H1 (cell line): ENCODE measurements around the gene RRAS. TPM values are rescaled to one million over a fixed set of nuclear protein-coding genes. Genes with fewer than 3 reads are reported as not detected.

Experiments
- CTCF ChIA-PET: fragments of 300-600 bp; sonication (Branson Sonifier 250); formaldehyde crosslinking; loops from one replicate; lab custom pipeline; 2021; ENCODE audit not compliant: partially characterized antibody; lab: Charles Lee
- POLR2A ChIA-PET: fragments of 300-600 bp; sonication (Branson Sonifier 250); formaldehyde crosslinking; loops from one replicate; lab custom pipeline; 2021; ENCODE audit warnings: inconsistent platforms; ENCODE audit not compliant: partially characterized antibody; lab: Charles Lee
- DNase-seq, 2 experiments: peaks; one replicate each; pipeline versions ENCODE4 v3.0.0 to v3.0.0-alpha.2; 2010 to 2022; ENCODE audit warnings: low spot score in 2 of 2, low read depth in 1 of 2, mixed read lengths in 1 of 2
- FAIRE-seq: peaks from 2 replicates; lab custom pipeline; 2011; peaks lifted over from hg19 to GRCh38; lab: Jason Lieb, UNC
- H2AFZ ChIP-seq: 2 replicates; pipeline ENCODE4 v1.8.1; 2012; ENCODE audit warnings: low read length, inconsistent platforms
- H2AK5ac ChIP-seq: 2 replicates; pipeline ENCODE4 v1.6.1; 2013; ENCODE audit warnings: low read depth, low read length
- H2BK120ac ChIP-seq: replicated peaks from 2 replicates; pipeline ENCODE3; 2013; ENCODE audit warnings: low read depth, low read length, inconsistent platforms
- H2BK12ac ChIP-seq: 2 replicates; pipeline ENCODE4 v1.6.1; 2013; ENCODE audit warnings: low read depth, low read length
- H2BK15ac ChIP-seq: 2 replicates; pipeline ENCODE4 v1.6.1; 2013; ENCODE audit warnings: low read length
- H2BK20ac ChIP-seq: 2 replicates; pipeline ENCODE4 v1.6.1; 2013; ENCODE audit warnings: low read length
- H2BK5ac ChIP-seq: 2 replicates; pipeline ENCODE4 v1.6.1; 2013; ENCODE audit warnings: low read depth, low read length
- H3K14ac ChIP-seq: 2 replicates; pipeline ENCODE4 v1.6.1; 2013; ENCODE audit warnings: inconsistent platforms; ENCODE audit not compliant: insufficient read length
- H3K18ac ChIP-seq: 2 replicates; pipeline ENCODE4 v1.6.1; 2013; ENCODE audit warnings: low read length; ENCODE audit errors: extremely low read depth
- H3K23ac ChIP-seq: 2 replicates; pipeline ENCODE4 v1.6.1; 2013; ENCODE audit warnings: inconsistent platforms; ENCODE audit not compliant: insufficient read length
- H3K23me2 ChIP-seq: 2 replicates; pipeline ENCODE4 v1.6.1; 2013; ENCODE audit warnings: low read depth, low read length
- H3K27ac ChIP-seq: 2 replicates; pipeline ENCODE4 v1.6.1; 2011; ENCODE audit warnings: low read depth, low read length, inconsistent platforms
- H3K27me3 ChIP-seq, 4 experiments: replicated peaks in 1 of 4; 1 replicate in 1 of 4; 2 replicates in 3 of 4; pipeline versions ENCODE4 v1.6.1 to v1.8.1; 2011 to 2013; ENCODE audit warnings: low read length in 3 of 4, mild to moderate bottlenecking in 3 of 4, inconsistent platforms in 2 of 4, mixed read lengths in 2 of 4, moderate library complexity in 1 of 4; ENCODE audit not compliant: control insufficient read depth in 3 of 4, insufficient read depth in 3 of 4; ENCODE audit errors: extremely low read depth in 1 of 4
- H3K36me3 ChIP-seq, 4 experiments: 2 replicates each; pipeline versions ENCODE4 v1.6.1 to v1.8.1; 2011 to 2013; ENCODE audit warnings: mild to moderate bottlenecking in 4 of 4, low read length in 3 of 4, moderate library complexity in 2 of 4, control low read depth in 1 of 4, inconsistent platforms in 1 of 4; ENCODE audit not compliant: insufficient read depth in 4 of 4, control insufficient read depth in 2 of 4
- H3K4ac ChIP-seq: replicated peaks from 2 replicates; pipeline ENCODE3; 2013; ENCODE audit warnings: low read length, low read depth, mixed read lengths, inconsistent platforms; ENCODE audit not compliant: insufficient read length
- H3K4me1 ChIP-seq, 4 experiments: replicated peaks in 1 of 4; 1 replicate in 1 of 4; 2 replicates in 3 of 4; pipeline versions ENCODE4 v1.6.1 to v1.8.1; 2011 to 2013; ENCODE audit warnings: low read length in 3 of 4, inconsistent platforms in 2 of 4, mixed read lengths in 1 of 4; ENCODE audit not compliant: insufficient read depth in 4 of 4, control insufficient read depth in 3 of 4
- H3K4me2 ChIP-seq, 2 experiments: 2 replicates each; pipeline versions ENCODE4 v1.6.1 to v1.8.1; 2011 to 2013; ENCODE audit warnings: low read depth in 2 of 2, low read length in 2 of 2, control low read depth in 1 of 2, inconsistent platforms in 1 of 2, mild to moderate bottlenecking in 1 of 2; ENCODE audit not compliant: insufficient read depth in 1 of 2
- H3K4me3 ChIP-seq, 4 experiments: fragments of 200-600, 300-600 bp in 1 of 4; sonication (generic), shearing (Covaris generic), sonication (Bioruptor Twin) in 1 of 4; 2 replicates each; pipeline versions ENCODE4 v1.5.1 to v1.8.1; 2011 to 2016; ENCODE audit warnings: low read length in 4 of 4, low read depth in 3 of 4, control low read depth in 2 of 4, inconsistent platforms in 2 of 4, mild to moderate bottlenecking in 2 of 4, mixed read lengths in 1 of 4, moderate library complexity in 1 of 4; ENCODE audit not compliant: insufficient read depth in 2 of 4; ENCODE audit errors: extremely low read depth in 1 of 4
- H3K56ac ChIP-seq: replicated peaks from 2 replicates; pipeline ENCODE3; 2013; ENCODE audit warnings: low read depth, mild to moderate bottlenecking, mixed read lengths, low read length, inconsistent platforms; ENCODE audit not compliant: insufficient read length
- H3K79me1 ChIP-seq: 2 replicates; pipeline ENCODE4 v1.6.1; 2013; ENCODE audit warnings: low read depth, low read length, control low read depth
- H3K79me2 ChIP-seq, 2 experiments: 2 replicates each; pipeline versions ENCODE4 v1.6.1 to v1.8.1; 2012 to 2013; ENCODE audit warnings: low read length in 2 of 2, mild to moderate bottlenecking in 2 of 2, inconsistent platforms in 1 of 2; ENCODE audit not compliant: insufficient read depth in 2 of 2, control insufficient read depth in 1 of 2
- H3K9ac ChIP-seq, 4 experiments: replicated peaks in 1 of 4; 1 replicate in 1 of 4; 2 replicates in 3 of 4; pipeline versions ENCODE4 v1.6.1 to v1.8.1; 2011 to 2013; ENCODE audit warnings: low read depth in 3 of 4, low read length in 3 of 4, control low read depth in 2 of 4, mild to moderate bottlenecking in 2 of 4, moderate library complexity in 2 of 4, inconsistent platforms in 1 of 4; ENCODE audit errors: extremely low read depth in 1 of 4
- H3K9me3 ChIP-seq, 2 experiments: 2 replicates each; pipeline versions ENCODE4 v1.6.1 to v1.8.1; 2012 to 2013; ENCODE audit warnings: mild to moderate bottlenecking in 2 of 2, moderate library complexity in 2 of 2, control low read depth in 1 of 2, inconsistent platforms in 1 of 2, low read depth in 1 of 2, low read length in 1 of 2, mixed read lengths in 1 of 2; ENCODE audit not compliant: insufficient read depth in 2 of 2
- H4K20me1 ChIP-seq, 2 experiments: replicated peaks in 1 of 2; 2 replicates each; pipeline versions ENCODE3 to v1.8.1; 2011 to 2013; ENCODE audit warnings: inconsistent platforms in 2 of 2, low read length in 2 of 2, mild to moderate bottlenecking in 1 of 2; ENCODE audit not compliant: insufficient read depth in 2 of 2, control insufficient read depth in 1 of 2
- H4K5ac ChIP-seq: 2 replicates; pipeline ENCODE4 v1.6.1; 2013; ENCODE audit warnings: low read length, low read depth, mixed read lengths, inconsistent platforms; ENCODE audit not compliant: insufficient read length
- H4K8ac ChIP-seq: 2 replicates; pipeline ENCODE4 v1.8.0; 2013; ENCODE audit warnings: mild to moderate bottlenecking, moderate library complexity, low read length, inconsistent platforms; ENCODE audit not compliant: insufficient read depth; ENCODE audit errors: extremely low read depth
- H4K91ac ChIP-seq: replicated peaks from 2 replicates; pipeline ENCODE3; 2013; ENCODE audit warnings: low read length, mixed read lengths, inconsistent platforms; ENCODE audit not compliant: insufficient read length
- CBX5 ChIP-seq: fragments of 300-800, 300-1000 bp; sonication (generic); IDR thresholded peaks from 2 replicates; pipeline ENCODE4 v1.7.1; 2016; ENCODE audit warnings: antibody characterized with exemption, low read length, low read depth
- CREB1 ChIP-seq: IDR thresholded peaks from 2 replicates; pipeline ENCODE4 v1.6.1; 2012; ENCODE audit warnings: inconsistent platforms
- RFX5 ChIP-seq: IDR thresholded peaks from 2 replicates; pipeline ENCODE4 v1.6.1; 2011; ENCODE audit warnings: low read depth, low read length, improper control_type of control experiment, borderline replicate concordance
- SAP30 ChIP-seq: fragments of 300-600 bp; sonication (generic); IDR thresholded peaks from 2 replicates; pipeline ENCODE4 v1.7.1; 2012; ENCODE audit warnings: low read length, moderate library complexity, mild to moderate bottlenecking, inconsistent platforms; ENCODE audit not compliant: insufficient read depth, insufficient replicate concordance
- TEAD4 ChIP-seq: IDR thresholded peaks from 2 replicates; pipeline ENCODE4 v1.6.1; 2012; ENCODE audit warnings: low read depth, low read length, inconsistent platforms, mixed read lengths
- WGBS, 2 experiments: shearing (Covaris generic) in 1 of 2; methylation state at CpG; one replicate each; pipeline versions ENCODE4 v1.1.6 to v1.1.7; 2013 to 2015; ENCODE audit warnings: low lambda C conversion rate in 2 of 2, mixed read lengths in 2 of 2, inconsistent platforms in 1 of 2, low coverage in 1 of 2, missing lambda C conversion rate in 1 of 2; ENCODE audit not compliant: insufficient replicate concordance in 2 of 2, insufficient coverage in 1 of 2, insufficient read length in 1 of 2; ENCODE audit errors: extremely low coverage in 1 of 2, missing lambda C conversion rate in 1 of 2; 5-methylcytosine and 5-hydroxymethylcytosine counted together
- polyA plus RNA-seq, 7 experiments: library from polyadenylated mRNA; depleted of rRNA in 3 of 7; stranded (reverse) in 5 of 7; unstranded in 2 of 7; fragments of >200 nt in 5 of 7; fragments of 200-250 nt in 2 of 7; gene quantifications; 1 replicate in 5 of 7; 2 replicates in 1 of 7; 4 replicates in 1 of 7; pipeline versions ENCODE4 v1.2.1 to v1.2.3, GENCODE V29; 2011 to 2013; ENCODE audit warnings: missing spikeins in 2 of 7, mixed read lengths in 2 of 7
- total RNA-seq: library from RNA; stranded (reverse); fragmentation: NEBNext Ultra II Directional; extraction: Animal tissue kit (Norgen Biotek cat#: 25700); gene quantifications from 2 replicates; pipeline ENCODE4 v1.2.1, GENCODE V29; 2021
- TF ChIP-seq, protein P1 (sequence below), 3 experiments: IDR thresholded peaks; 1 replicate in 2 of 3; 2 replicates in 1 of 3; pipeline versions ENCODE4 v1.5.1 to v1.6.1; 2011; ENCODE audit warnings: low read length in 3 of 3, mild to moderate bottlenecking in 3 of 3, inconsistent platforms in 2 of 3, low read depth in 1 of 3, moderate library complexity in 1 of 3; ENCODE audit not compliant: insufficient read depth in 1 of 3; ENCODE audit errors: control extremely low read depth in 1 of 3

RRAS gene
- total and polyA plus RNA-seq, 2 of the 8 experiments (the other 6 are each of a cell fraction or from before 2014, with no cell fraction given) = 17.7 to 49.1 TPM

DNA sequence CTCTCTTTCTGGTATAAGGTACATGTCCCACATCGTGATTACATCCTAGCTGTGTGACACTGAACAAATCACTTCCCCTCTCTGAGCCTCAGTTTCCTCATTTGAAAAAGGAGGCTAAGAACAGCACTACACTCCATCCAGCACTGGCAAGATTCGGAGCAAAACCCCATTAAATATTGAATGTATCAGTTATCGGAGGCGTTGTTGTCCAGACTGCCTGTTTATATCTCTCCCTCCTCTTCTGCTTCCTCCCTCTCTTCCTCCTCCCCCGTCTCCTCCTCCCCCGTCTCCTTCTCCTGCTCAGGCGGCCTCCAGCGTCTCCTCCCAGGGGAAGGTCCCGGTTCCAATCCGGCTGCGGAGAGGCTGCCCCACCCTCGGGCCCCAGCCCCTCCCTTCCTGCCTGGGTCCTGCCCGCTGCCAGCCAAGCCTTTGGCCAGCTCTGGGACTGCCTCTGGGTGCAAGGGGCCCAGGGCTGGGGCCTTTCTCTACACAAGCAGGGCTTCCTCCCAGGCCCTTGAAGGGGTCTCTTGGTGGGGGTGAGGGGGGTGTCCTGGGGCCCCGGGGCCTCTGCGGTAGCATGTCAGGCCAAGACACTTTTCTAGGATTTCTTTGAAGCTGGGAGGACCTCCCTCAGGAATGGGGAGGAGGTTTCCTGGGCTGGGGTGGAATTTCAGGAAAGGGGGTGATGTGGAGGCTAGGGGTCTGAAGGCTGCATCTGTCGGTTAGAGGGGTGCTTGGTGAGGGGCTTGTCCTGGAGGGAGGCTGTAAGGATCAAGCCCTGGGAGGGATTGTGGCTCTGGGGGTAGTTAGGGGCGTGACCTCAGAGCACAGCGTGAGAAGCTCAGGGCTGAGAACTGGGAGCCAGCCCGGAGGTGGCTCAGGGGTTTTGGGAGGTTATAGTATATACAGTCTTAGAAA, 1.9 kb downstream of the RRAS start:
- peaks cover 2% of the 10 kb centered on the region; the same call in 1 of the 2 replicates for H3K79me1 ChIP-seq
- H2BK20ac ChIP-seq = no peak overlapping the region
- ChIA-PET POLR2A (interaction anchor here (0.8 to 50.7 kb wide), 15 partner anchors 8 to 168 kb away, joined by 3 to 840 read pairs (median 4); partner anchors contain the start of genes ADM5, BCL2L12, IRF3 and NOSIP), CTCF (interaction anchor here (1.0 to 2.3 kb wide), 3 partner anchors 34 to 167 kb away, joined by 4 to 8 read pairs (median 6); no protein-coding TSS in a partner anchor)
- H4K91ac ChIP-seq = peak overlapping the region; percentile 80
- H3K23me2 ChIP-seq = peaks cover 7% of the 10 kb centered on the region
- peak overlapping the region in 3 of 4 experiments; percentile 25 to 57 (median 26); a peak in 5 of 8 replicates for H3K4me3 ChIP-seq
- no peaks in the 10 kb centered on the region for H3K27me3 ChIP-seq
- no peak for FAIRE-seq
- H3K4me2 ChIP-seq = peak overlapping the region; percentile 78 to 87
- no peak for TF ChIP-seq RFX5
- no peak for TF ChIP-seq TEAD4
- TF ChIP-seq SAP30 = no peak
- TF ChIP-seq, protein P1, sequence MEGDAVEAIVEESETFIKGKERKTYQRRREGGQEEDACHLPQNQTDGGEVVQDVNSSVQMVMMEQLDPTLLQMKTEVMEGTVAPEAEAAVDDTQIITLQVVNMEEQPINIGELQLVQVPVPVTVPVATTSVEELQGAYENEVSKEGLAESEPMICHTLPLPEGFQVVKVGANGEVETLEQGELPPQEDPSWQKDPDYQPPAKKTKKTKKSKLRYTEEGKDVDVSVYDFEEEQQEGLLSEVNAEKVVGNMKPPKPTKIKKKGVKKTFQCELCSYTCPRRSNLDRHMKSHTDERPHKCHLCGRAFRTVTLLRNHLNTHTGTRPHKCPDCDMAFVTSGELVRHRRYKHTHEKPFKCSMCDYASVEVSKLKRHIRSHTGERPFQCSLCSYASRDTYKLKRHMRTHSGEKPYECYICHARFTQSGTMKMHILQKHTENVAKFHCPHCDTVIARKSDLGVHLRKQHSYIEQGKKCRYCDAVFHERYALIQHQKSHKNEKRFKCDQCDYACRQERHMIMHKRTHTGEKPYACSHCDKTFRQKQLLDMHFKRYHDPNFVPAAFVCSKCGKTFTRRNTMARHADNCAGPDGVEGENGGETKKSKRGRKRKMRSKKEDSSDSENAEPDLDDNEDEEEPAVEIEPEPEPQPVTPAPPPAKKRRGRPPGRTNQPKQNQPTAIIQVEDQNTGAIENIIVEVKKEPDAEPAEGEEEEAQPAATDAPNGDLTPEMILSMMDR (IDR thresholded peaks at IDR 0.05; ENCODE audit: control extremely low read depth in 1 of 3, insufficient read depth in 1 of 3, low read depth in 1 of 3, low read length in 3 of 3) = no peak
- TF ChIP-seq CREB1 = no peak
- TF ChIP-seq CBX5 = no peak
- WGBS, 2 experiments = 31% methylated on average over 12 of the region's 19 CpGs; no CpG with 5 or more reads in 1 of the 2 experiments
- H2BK15ac ChIP-seq = peak overlapping the region; percentile 72; the same call in 1 of the 2 replicates
- H3K4ac ChIP-seq = peak overlapping the region; percentile 66
- no peak overlapping the region for H4K5ac ChIP-seq
- no peaks in the 10 kb centered on the region for H3K9me3 ChIP-seq
- no peak overlapping the region for H2AK5ac ChIP-seq
- no peak overlapping the region for H3K9ac ChIP-seq
- no peak overlapping the region for H3K56ac ChIP-seq
- H2AFZ ChIP-seq = 0 out of 2 replicates have a peak overlapping the region, but pooled peaks have one; percentile 14
- H3K36me3 ChIP-seq = no peaks in the 10 kb centered on the region
- peaks cover 4 to 9% of the 10 kb centered on the region in 2 experiments; a peak in 3 of 4 replicates for H3K79me2 ChIP-seq
- peaks cover 2 to 25% (median 14%) of the 10 kb centered on the region in 4 experiments for H3K4me1 ChIP-seq
- DNase-seq = peak; percentile 31 to 82
- peak overlapping the region; percentile 18; the same call in 1 of the 2 replicates for H3K27ac ChIP-seq
- no peak overlapping the region for H2BK120ac ChIP-seq
- H2BK5ac ChIP-seq = no peak overlapping the region; the same call in 1 of the 2 replicates
- peak overlapping the region; percentile 83 for H3K18ac ChIP-seq
- H3K23ac ChIP-seq = no peak overlapping the region
- H3K14ac ChIP-seq = no peak overlapping the region
- peak overlapping the region; percentile 43; the same call in 1 of the 2 replicates for H2BK12ac ChIP-seq
- peaks cover 0 to 2% of the 10 kb centered on the region in 2 experiments for H4K20me1 ChIP-seq
- no peak overlapping the region for H4K8ac ChIP-seq
